CD14-positive monocyte (primary cell): Measurements from ENCODE around the gene LGALS4. TPM values are rescaled to one million over a fixed set of nuclear protein-coding genes. Genes with fewer than 3 reads are reported as not detected.
"Not testable (repeated sequence)": the region's sequence is repeated elsewhere in the genome, so short reads cannot be mapped to it uniquely, and the experiment has no call there.

Experiments used
- DNase-seq, 3 donors: peaks; one replicate each; pipeline ENCODE4 v3.0.0-alpha.2; 2011 to 2022
- H2AFZ ChIP-seq: 2 replicates; pipeline ENCODE4 v1.6.0; 2012; ENCODE audit warnings: mild to moderate bottlenecking, low read depth, low read length, inconsistent platforms; ENCODE audit not compliant: insufficient read depth, poor library complexity, severe bottlenecking
- H3K27ac ChIP-seq, 2 donors: 1 replicate in 1 of 2; 2 replicates in 1 of 2; pipeline ENCODE4 v1.5.1; 2012 to 2013; ENCODE audit warnings: low read length in 2 of 2, control low read depth in 1 of 2, inconsistent platforms in 1 of 2, low read depth in 1 of 2, mild to moderate bottlenecking in 1 of 2
- H3K27me3 ChIP-seq, 2 donors: one replicate each; pipeline versions ENCODE4 v1.6.0 to v1.6.1; 2011 to 2013; ENCODE audit warnings: low read length in 2 of 2; ENCODE audit not compliant: control insufficient read depth in 2 of 2, insufficient read depth in 2 of 2
- H3K36me3 ChIP-seq, 2 donors: replicated peaks in 1 of 2; 1 replicate in 1 of 2; 2 replicates in 1 of 2; pipeline versions ENCODE4 v1.5.1 to v1.6.1; 2012 to 2013; ENCODE audit warnings: low read length in 2 of 2, control low read depth in 1 of 2, inconsistent platforms in 1 of 2, mild to moderate bottlenecking in 1 of 2; ENCODE audit not compliant: insufficient read depth in 2 of 2, control insufficient read depth in 1 of 2
- H3K4me1 ChIP-seq, 2 donors: 1 replicate in 1 of 2; 2 replicates in 1 of 2; pipeline versions ENCODE4 v1.5.1 to v1.6.1; 2012 to 2013; ENCODE audit warnings: low read length in 2 of 2, control low read depth in 1 of 2, inconsistent platforms in 1 of 2, mild to moderate bottlenecking in 1 of 2, moderate library complexity in 1 of 2; ENCODE audit not compliant: insufficient read depth in 2 of 2, control insufficient read depth in 1 of 2
- H3K4me2 ChIP-seq: replicated peaks from 2 replicates; pipeline ENCODE3; 2012; ENCODE audit warnings: low read length, moderate library complexity, mild to moderate bottlenecking; ENCODE audit not compliant: poor library complexity, severe bottlenecking; ENCODE audit errors: extremely low read depth
- H3K4me3 ChIP-seq, 3 experiments: fragments of 200-600 bp in 1 of 3; sonication (generic) in 1 of 3; replicated peaks in 1 of 3; 1 replicate in 2 of 3; 2 replicates in 1 of 3; pipeline ENCODE4 v1.5.1; 2011 to 2013; ENCODE audit warnings: low read length in 3 of 3, mild to moderate bottlenecking in 3 of 3, control low read depth in 2 of 3, low read depth in 2 of 3, inconsistent platforms in 1 of 3, moderate library complexity in 1 of 3
- H3K79me2 ChIP-seq: 2 replicates; pipeline ENCODE4 v1.6.0; 2012; ENCODE audit warnings: mild to moderate bottlenecking, control low read depth, inconsistent platforms, low read length, moderate library complexity; ENCODE audit not compliant: insufficient read depth
- H3K9ac ChIP-seq: 2 replicates; pipeline ENCODE4 v1.6.0; 2017; ENCODE audit warnings: low read length, mild to moderate bottlenecking; ENCODE audit not compliant: insufficient read depth, poor library complexity, severe bottlenecking
- H3K9me3 ChIP-seq, 2 donors: replicated peaks in 1 of 2; 1 replicate in 1 of 2; 2 replicates in 1 of 2; pipeline versions ENCODE4 v1.5.1 to v1.6.1; 2012 to 2013; ENCODE audit warnings: low read length in 2 of 2, control low read depth in 1 of 2; ENCODE audit not compliant: control insufficient read depth in 1 of 2, insufficient read depth in 1 of 2
- H4K20me1 ChIP-seq: 2 replicates; pipeline ENCODE4 v1.6.0; 2012; ENCODE audit warnings: mild to moderate bottlenecking, low read length, control low read depth, moderate library complexity; ENCODE audit not compliant: insufficient read depth
- H3K27ac Mint-ChIP-seq, 7 donors: one replicate each; pipeline ENCODE4 v1.8.0; 2020; ENCODE audit warnings: mild to moderate bottlenecking in 7 of 7, mixed read lengths in 7 of 7, moderate library complexity in 6 of 7, inconsistent platforms in 2 of 7
- H3K27me3 Mint-ChIP-seq, 3 donors: one replicate each; pipeline ENCODE4 v1.8.0; 2021 to 2022; ENCODE audit warnings: low read depth in 3 of 3, mild to moderate bottlenecking in 3 of 3, mixed read lengths in 3 of 3, moderate library complexity in 3 of 3, inconsistent platforms in 1 of 3
- H3K36me3 Mint-ChIP-seq, 2 donors: one replicate each; pipeline ENCODE4 v1.8.0; 2020; ENCODE audit warnings: mixed read lengths in 2 of 2, inconsistent platforms in 1 of 2, mild to moderate bottlenecking in 1 of 2
- H3K4me1 Mint-ChIP-seq: one replicate; pipeline ENCODE4 v1.8.0; 2020; ENCODE audit warnings: mild to moderate bottlenecking, mixed read lengths
- H3K4me3 Mint-ChIP-seq, 2 donors: one replicate each; pipeline ENCODE4 v1.8.0; 2020; ENCODE audit warnings: mild to moderate bottlenecking in 2 of 2, mixed read lengths in 2 of 2, moderate library complexity in 1 of 2
- H3K9me3 Mint-ChIP-seq, 7 donors: one replicate each; pipeline ENCODE4 v1.8.0; 2020 to 2022; ENCODE audit warnings: mixed read lengths in 7 of 7, mild to moderate bottlenecking in 6 of 7, moderate library complexity in 6 of 7, inconsistent platforms in 2 of 7
- CTCF ChIP-seq: fragments of 200-600 bp; IDR thresholded peaks from one replicate; pipeline ENCODE4 v1.8.0; 2022; ENCODE audit warnings: antibody characterized with exemption, mild to moderate bottlenecking
- WGBS: methylation state at CpG from one replicate; pipeline ENCODE4 v1.1.5; 2013; ENCODE audit warnings: missing lambda C conversion rate; ENCODE audit not compliant: insufficient coverage; 5-methylcytosine and 5-hydroxymethylcytosine counted together
- intact Hi-C, 2 donors: fragments of 100-400 bp; cut with micrococcal nuclease; formaldehyde crosslinking; loops; one replicate each; pipeline versions ENCODE4 v1.15.0 to v1.15.1; 2023
- polyA plus RNA-seq, 3 donors: library from polyadenylated mRNA; depleted of rRNA in 1 of 3; unstranded in 2 of 3; stranded (reverse) in 1 of 3; fragments of 300-500 nt in 2 of 3; fragments of >200 nt in 1 of 3; fragmentation: Illumina TruSeq in 2 of 3; gene quantifications; 1 replicate in 2 of 3; 2 replicates in 1 of 3; pipeline ENCODE4 v1.2.3, GENCODE V29; 2012 to 2021

LGALS4 gene
- polyA plus RNA-seq, 3 donors: 1.7 TPM; not detected in 2

DNA sequence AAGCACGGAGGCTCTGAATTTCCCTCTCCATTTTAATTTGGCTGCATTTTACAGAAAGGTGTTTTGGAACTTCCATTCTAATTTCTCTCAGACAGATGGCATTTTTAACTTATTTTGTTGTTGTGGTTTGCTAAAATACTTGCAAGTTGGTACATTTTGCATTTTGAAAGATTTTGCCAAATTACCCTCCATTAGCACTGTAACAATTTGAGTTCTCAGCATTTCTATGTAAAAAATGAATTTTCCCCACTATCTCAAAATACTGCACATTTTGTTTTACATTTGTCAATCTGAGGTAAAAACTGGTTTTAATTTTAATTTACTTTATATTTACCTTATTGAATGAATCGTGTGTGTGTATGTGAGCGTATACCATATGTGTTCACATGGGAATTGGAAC is 44.1 kb upstream of the LGALS4 start:
- WGBS: no CpG with 5 or more reads among the region's 3 CpGs
- H3K27me3 ChIP-seq: no peaks in the 10 kb centered on the region
- no peaks in the 10 kb centered on the region for H3K36me3 Mint-ChIP-seq
- intact Hi-C loops: no loop called here
- no peak overlapping the region for H3K9ac ChIP-seq
- H3K4me2 ChIP-seq: no peak overlapping the region
- peaks cover 17 to 23% of the 10 kb centered on the region in 2 donors for H3K4me1 ChIP-seq
- H3K4me1 Mint-ChIP-seq: peaks cover 20% of the 10 kb centered on the region
- no peak for DNase-seq
- no peak overlapping the region for H2AFZ ChIP-seq
- H3K4me3 ChIP-seq: no peak overlapping the region
- no peaks in the 10 kb centered on the region for H3K9me3 ChIP-seq
- H3K36me3 ChIP-seq: no peaks in the 10 kb centered on the region
- no peaks in the 10 kb centered on the region for H4K20me1 ChIP-seq
- peak overlapping the region in 1 of 7 donors; percentile 57 for H3K27ac Mint-ChIP-seq
- H3K4me3 Mint-ChIP-seq: peak overlapping the region in 1 of 2 donors; percentile 76
- H3K79me2 ChIP-seq: no peaks in the 10 kb centered on the region
- peaks cover 0 to 10% (median 4%) of the 10 kb centered on the region in 3 donors for H3K27me3 Mint-ChIP-seq
- TF ChIP-seq CTCF: no peak
- H3K27ac ChIP-seq: no peak overlapping the region
- peaks cover 0 to 3% (median 0%) of the 10 kb centered on the region in 7 donors for H3K9me3 Mint-ChIP-seq

- H3K27me3 ChIP-seq, DNase-seq, H3K27ac ChIP-seq, H3K36me3 Mint-ChIP-seq, H3K4me3 ChIP-seq, H3K4me3 Mint-ChIP-seq, H3K9me3 ChIP-seq, H4K20me1 ChIP-seq, H3K9ac ChIP-seq, H3K27ac Mint-ChIP-seq, H3K79me2 ChIP-seq, intact Hi-C loops, H3K4me2 ChIP-seq, H3K9me3 Mint-ChIP-seq, H2AFZ ChIP-seq, H3K36me3 ChIP-seq: not testable (repeated sequence)
- peaks cover 0 to 10% (median 5%) of the 10 kb centered on the region in 3 donors for H3K27me3 Mint-ChIP-seq
- WGBS: 100% methylated on average over 7 of the region's 37 CpGs
- H3K4me1 Mint-ChIP-seq: peaks cover 28% of the 10 kb centered on the region
- H3K4me1 ChIP-seq: peaks cover 25 to 33% of the 10 kb centered on the region in 2 donors
Measured at GRCh38 chr19:38855751-38856150, 43.0 kb upstream of the LGALS4 start.

- not testable (repeated sequence) for H2AFZ ChIP-seq, H3K4me2 ChIP-seq, H3K79me2 ChIP-seq, DNase-seq, H3K27me3 ChIP-seq, H3K4me3 ChIP-seq, H3K4me3 Mint-ChIP-seq, H3K9ac ChIP-seq, H3K36me3 Mint-ChIP-seq, H4K20me1 ChIP-seq, H3K9me3 ChIP-seq, H3K27ac Mint-ChIP-seq, H3K36me3 ChIP-seq, H3K9me3 Mint-ChIP-seq, H3K27ac ChIP-seq
- no CpG with 5 or more reads among the region's 3 CpGs for WGBS
- intact Hi-C loops: loop anchor here in 1 of 2 donors (5.0 kb wide), 1 partner anchor 42 kb away; the partner anchor contains the start of genes NFKBIB and SIRT2
- H3K4me1 ChIP-seq: peaks cover 27 to 35% of the 10 kb centered on the region in 2 donors
- Mint-ChIP-seq H3K4me1 (peaks cover 28% of the 10 kb centered on the region), H3K27me3 (peaks cover 0 to 10% (median 5%) of the 10 kb centered on the region in 3 donors)
Measured at GRCh38 chr19:38854961-38855360, 42.2 kb upstream of the LGALS4 start.
